A673 (cell line): Measurements from ENCODE around the gene MT3.

Experiments
- CTCF ChIP-seq: fragments of 300-800, 200-600 bp; sonication (generic); conservative IDR thresholded peaks from 2 replicates; pipeline ENCODE4 v1.5.1; 2017; ENCODE audit warnings: low read depth, mild to moderate bottlenecking, antibody characterized with exemption, low read length, moderate library complexity, mixed read lengths
- EZH2 ChIP-seq: fragments of 200-600 bp; sonication (generic); IDR thresholded peaks from 2 replicates; pipeline ENCODE4 v1.6.1; 2017; ENCODE audit warnings: borderline replicate concordance, low read depth, mild to moderate bottlenecking, mixed read lengths, antibody characterized with exemption, low read length; ENCODE audit not compliant: poor library complexity, severe bottlenecking

- TF ChIP-seq CTCF (no peak), EZH2 (no peak)
Measured at GRCh38 chr16:56549744-56550385, 39.5 kb upstream of the MT3 start.
